NCI-H1930 (cell line): ENCODE data around the gene TMEM119.
"Not testable (repeated sequence)": the region's sequence is repeated elsewhere in the genome, so short reads cannot be mapped to it uniquely, and the experiment has no call there.

Source experiments
- DNase-seq, 2 experiments: peaks; one replicate each; lab custom pipeline; 2025; lab: John Stamatoyannopoulos, UW

TMEM119 gene

DNA sequence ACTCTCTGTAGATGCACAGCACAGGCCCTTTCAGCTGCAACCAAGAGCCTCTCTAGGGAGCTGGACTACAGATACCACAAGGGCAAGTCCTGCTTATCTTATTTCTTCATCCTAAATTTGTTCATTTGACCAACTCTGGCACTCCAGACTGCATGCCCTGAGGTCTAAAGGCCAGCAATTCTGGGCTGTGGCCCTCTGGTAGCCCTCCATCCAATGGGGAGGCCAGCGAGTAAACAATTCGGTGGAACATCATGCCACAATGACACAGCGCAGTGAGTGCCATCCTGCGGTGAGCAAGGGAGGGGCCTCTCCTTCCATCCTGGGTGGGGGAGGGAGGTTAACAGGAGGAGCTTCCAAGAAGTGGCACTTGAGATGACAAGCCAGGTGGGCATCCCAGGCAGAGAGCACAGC lies 36.5 kb upstream of the TMEM119 start:
- DNase-seq: no peak

DNA sequence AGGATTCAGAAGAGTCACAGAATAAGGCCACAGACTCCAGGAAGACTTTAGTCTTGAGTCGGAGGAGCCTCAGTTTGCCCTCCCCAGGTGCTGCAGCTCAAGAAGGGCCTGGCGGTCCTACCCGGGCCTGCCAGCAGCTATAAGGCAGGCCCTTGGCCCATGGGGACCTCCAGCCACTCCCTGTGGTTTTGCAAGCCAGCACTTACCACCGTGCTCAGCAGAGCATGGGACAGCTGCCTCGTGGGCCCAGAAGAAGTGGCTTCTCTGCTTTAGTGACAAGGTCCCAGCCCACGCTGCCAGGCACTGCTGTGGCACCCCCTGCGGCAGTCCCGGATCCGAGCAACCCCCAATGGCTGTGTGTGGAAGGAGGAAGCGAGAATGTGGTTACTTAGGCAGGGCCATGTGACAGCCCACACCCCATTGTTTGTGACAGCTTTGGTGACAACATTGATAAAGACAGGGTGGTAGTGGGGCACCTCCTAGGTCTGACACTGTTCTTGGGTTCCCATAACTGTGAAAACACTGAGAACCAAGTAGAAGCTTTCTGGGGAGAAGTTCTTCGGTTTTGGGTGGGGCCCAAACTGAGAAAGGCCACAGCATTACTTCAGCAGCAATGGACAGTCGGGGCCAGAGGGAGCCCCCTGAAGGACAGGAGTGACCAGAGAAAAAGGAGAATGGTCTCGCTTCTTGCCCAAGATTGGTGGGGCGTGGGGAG lies 35.8 kb upstream of the TMEM119 start, which contains the start of gene SELPLG:
TSS of gene SELPLG (minus strand) at position 361 of the 715 bp plus-strand sequence. CDS start 9,587 bp downstream, outside the sequence.
- DNase-seq: no peak

DNA sequence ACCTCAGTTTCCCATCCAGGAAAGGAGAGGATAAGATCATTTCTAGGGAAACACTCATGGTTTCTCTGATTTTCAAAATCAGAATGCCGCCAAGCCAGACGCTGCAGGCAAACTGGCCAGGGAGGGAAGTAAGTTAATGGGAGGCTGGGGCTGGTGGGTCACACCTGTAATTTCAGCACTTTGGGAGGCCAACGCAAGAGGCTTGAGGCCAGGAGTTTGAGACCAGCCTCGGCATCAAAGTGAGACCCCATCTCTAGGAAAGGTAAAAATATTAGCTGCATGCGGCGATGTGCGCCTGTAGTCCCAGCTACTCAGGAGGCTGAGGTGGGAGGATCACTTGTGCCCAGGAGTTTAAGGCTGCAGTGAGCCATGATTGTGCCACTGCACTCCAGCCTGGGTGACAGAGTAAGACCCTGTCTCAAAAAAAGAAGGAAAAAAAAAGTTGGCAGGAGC lies 35.2 kb upstream of the TMEM119 start:
- DNase-seq: no peak

DNA sequence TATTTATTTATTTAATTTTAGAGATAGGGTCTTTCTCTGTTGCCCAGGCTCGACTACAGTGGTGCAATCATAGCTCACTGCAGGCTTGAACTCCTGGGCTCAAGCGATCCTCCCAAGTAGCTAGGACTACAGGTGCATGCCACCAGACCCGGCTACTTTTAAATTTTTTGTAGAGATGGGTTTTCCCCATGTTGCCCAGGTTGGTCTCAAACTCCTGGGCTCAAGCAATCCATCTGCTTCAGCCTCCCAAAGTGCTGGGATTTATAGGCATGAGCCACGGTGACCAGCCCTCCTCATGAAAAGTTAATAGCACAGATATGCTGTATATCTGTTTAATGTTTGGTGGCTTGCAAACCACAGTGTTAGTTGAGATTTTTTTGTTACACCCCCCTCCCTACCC lies 33.4 kb upstream of the TMEM119 start:
- DNase-seq: not testable (repeated sequence)

DNA sequence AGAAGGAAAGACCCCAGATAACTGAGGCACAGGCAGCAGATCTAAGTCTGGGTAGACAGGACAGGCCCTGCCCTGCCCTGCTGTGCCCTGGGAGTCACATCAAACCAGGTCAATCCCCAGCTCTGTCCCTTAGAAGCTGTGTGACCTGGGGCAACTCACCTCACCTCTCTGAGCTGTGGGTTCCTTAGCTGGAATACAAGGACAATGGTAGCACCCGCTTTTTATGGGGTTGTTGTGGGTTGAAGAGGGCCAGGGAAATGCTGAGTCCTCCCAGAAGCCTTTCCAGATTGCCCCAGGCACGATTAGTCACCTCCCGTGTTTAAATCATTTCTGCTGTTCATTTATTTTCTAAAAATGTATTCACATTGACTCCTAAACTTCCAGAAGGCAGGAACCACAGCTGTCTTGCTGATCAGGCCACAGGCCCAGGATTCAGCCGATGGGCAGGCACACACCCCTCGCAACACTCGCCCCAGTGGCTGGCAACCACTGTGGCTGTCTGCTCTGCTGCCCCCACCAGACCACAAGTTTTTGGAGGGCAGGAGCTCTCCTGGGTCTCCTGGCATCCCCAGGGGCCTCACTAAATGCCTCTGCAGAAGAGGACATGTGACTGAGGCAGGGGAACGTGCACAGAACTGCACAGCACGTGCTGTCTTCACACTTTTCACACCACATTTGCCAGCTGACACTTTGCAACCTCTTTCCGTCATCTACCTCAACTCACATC lies 32.8 kb upstream of the TMEM119 start:
- DNase-seq: no peak

DNA sequence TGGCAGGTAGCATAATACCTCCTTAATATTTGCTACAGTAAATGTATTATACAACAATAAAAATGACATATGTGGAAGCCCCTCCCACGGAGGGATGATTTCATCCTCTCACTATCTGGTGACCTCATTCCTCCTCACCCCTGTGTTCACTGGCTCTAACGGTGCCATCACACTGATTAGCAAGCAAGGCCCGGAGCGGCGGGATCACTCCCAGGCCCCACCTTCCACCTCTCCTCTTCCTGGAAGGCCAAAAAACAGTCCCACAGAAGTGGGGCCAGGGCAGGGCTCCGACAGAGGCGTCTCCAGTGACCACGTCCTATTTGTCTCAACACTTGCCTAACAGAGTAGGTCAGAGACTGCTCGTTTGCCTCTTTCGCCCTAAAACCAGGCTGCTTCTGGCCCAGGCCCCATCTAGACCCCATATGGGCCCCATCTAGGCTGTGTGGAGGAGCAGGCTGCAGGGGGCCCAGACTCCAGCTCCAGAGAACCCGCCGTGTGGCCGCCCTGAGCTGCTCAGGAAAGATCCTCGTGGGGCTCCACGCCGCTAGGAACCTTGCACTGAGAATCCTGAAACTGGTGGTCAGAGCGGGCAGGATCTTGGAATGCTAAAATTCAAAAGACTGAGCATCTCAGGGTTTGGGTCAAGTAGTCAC lies 32.1 kb upstream of the TMEM119 start:
- no peak for DNase-seq

DNA sequence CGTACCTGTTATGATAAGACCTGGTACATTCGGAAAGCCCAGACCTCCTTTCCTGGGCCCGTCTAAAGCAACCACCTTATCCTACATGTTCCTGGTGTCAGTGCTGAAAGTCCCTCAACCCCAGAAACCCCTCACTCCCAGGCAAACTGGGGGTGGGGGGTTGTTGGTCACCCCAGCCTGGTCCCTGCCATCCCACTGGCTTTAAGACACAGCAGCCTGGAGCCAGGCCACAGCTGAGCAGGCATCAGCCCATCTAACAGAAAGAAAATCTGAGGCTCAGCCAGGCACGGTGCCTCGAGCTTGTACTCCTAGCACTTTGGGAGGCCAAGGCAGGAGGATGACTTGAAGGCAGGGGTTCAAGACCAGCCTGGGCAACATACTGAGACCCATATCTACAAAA lies 31.3 kb upstream of the TMEM119 start:
- DNase-seq: no peak

DNA sequence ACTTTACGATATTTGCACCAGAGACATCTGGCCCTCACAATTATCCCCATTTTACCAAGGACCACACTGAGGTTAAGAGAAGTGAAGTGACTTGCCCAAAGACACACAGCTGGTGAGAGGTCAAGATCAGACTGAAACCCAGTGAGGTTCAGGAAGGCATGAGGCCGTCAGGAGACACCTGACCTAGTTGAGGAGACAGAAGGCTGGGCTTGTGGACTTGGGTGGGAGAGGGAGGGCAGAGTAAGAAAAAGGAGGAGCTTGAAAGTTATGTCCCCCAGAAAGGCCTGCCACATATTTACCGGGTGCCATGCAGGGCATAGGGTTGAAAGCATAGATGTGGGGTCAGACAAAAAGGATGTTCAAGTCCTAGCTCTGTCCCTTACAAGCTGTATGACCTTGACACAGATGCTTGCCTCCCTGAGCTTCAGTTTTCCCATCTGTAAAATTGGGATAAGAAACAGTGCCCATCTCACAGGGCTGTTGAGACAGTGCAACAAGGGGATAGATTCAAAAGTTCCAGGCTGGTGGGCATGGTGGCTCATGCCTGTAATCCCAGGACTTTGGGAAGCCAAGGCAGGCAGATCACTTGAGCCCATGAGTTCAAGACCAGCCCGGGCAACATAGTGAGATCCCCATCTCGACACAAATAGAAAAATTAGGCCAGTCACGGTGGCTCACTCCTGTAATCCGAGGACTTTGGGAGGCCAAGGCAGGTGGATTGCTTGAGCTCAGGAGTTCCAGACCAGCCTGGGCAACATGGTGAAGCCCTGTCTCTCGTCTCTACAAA lies 29.4 kb upstream of the TMEM119 start:
- DNase-seq: no peak

DNA sequence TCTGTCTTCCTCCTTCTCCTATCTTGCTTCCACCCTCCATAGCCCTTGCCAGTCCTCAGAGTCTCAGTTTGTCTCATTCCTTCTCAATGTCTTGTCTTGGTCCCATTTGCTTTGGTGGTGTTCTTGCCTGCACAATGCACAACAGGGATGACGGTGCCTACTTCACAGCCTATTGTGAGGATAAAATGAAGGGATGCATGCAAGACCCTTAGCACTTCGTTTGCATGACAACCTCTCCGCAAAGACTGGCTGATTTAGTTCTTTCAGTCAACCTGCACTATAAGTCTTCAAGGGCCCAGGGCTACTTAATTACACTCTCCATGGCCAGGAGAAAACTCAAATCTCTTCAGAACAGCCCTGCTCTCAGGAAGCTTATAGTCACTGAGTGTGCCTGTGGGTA lies 27.3 kb upstream of the TMEM119 start:
- DNase-seq: no peak

DNA sequence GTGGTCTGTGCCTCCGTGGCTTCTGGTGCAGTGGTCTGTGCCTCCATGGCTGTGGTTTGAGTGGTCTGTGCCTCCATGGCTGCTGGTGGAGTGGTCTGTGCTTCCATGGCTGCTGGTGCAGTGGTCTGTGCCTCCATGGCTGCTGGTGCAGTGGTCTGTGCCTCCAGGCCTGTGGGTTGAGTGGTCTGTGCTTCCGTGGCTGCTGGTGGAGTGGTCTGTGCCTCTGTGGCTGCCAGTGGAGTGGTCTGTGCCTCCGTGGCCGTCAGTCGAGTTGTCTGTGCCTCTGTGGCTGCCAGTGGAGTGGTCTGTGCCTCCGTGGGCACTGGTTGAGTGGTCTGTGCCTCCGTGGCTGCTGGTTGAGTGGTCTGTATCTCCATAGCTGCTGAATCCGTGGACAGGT lies 25.7 kb upstream of the TMEM119 start:
- DNase-seq: no peak

DNA sequence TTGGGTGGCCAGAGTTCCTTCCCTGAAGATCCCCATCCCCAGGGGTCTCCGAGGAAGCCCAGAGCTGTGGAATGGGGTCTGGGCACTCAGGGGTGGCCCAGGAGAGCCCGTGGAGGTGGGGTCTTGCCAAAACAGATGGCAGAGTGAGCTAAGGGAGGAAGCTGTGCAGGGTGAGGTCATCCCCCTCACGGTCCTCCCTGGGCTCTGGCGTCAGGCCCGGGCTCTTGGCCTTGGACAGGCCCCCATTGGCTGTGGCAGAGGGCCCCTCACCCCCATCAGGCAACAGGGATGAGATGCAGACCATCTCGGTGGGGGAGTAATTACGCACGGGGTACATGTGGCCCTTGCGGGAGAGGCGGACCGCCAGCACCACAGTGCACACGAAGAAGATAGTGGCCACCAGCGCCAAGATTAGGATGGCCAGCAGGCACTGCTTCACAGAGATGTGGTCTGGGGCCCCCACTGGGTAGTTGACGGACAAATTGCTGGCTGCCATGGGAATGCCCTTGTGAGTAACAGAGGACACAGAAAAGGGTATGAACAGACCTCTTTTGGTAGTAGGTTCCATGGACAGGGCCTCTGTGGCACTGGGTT lies 25.1 kb upstream of the TMEM119 start:
- DNase-seq: no peak

DNA sequence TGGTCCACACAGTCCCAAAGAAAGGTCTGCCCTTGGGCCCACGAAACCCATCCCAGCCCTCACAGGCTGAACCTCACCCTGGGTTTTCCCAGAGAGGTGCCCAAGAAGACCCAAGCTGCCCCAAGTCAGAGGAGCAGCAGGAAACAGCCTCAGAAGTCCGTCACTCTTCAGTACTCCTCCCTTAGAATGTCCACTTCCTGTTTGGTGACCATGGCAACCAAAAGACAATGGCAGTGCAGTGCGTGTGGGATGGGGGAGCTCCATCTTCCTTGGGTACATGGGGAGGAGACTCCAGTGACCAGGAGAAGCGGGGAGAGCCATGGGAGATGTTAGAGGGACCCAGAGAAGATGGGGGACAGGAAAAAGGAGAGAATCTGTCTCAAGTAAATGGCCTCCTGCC lies 24.5 kb upstream of the TMEM119 start:
- DNase-seq: no peak

DNA sequence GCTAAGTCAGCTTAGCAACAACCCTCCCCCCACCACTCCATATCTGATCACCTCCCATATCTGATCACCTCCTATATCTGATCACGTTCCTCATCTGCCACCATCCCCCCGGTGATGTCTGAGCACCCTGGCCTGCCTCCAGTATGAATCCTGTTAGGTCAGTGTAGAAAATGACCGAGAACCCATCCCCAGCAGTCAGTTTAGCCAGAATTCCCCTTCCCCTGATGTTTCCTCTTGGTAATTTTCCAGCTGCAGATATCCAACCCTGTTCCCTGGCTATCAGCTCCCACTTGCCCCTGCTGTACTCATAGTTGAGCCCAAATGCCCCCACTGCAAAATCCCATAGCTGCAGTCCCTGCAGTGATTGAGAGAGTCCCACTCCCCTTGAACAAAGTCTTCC lies 23.3 kb upstream of the TMEM119 start:
- no peak for DNase-seq

DNA sequence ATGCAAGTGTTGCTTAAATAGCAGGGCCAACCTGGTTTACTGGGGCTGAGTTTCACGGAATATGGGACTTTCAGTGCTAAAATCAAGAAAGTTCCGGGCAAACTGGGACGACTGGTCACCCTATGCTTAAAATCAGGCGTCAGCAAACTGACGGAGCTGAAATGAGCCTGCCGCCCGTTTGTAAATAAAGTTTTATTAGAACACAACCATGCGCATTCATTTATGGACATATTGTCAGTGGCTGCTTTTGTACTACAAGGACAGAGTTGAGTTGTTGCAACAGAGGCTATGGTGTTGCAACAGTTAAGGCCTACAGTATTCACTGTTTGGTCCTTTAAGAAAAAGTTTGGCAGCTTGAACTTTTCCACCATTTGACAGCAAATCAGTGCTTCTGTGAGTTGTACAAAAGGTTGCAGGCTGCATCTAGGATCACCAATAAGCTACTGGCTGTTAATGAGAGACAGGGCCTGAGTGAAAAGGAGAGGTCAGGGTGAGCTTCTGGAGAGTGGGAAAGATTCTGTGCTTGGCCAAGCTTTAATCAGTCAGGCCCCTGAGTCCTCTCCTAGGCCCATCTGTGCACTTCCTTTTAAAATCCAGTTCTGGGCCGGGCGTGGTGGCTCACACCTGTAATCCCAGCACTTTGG lies 22.5 kb upstream of the TMEM119 start:
- DNase-seq: no peak

DNA sequence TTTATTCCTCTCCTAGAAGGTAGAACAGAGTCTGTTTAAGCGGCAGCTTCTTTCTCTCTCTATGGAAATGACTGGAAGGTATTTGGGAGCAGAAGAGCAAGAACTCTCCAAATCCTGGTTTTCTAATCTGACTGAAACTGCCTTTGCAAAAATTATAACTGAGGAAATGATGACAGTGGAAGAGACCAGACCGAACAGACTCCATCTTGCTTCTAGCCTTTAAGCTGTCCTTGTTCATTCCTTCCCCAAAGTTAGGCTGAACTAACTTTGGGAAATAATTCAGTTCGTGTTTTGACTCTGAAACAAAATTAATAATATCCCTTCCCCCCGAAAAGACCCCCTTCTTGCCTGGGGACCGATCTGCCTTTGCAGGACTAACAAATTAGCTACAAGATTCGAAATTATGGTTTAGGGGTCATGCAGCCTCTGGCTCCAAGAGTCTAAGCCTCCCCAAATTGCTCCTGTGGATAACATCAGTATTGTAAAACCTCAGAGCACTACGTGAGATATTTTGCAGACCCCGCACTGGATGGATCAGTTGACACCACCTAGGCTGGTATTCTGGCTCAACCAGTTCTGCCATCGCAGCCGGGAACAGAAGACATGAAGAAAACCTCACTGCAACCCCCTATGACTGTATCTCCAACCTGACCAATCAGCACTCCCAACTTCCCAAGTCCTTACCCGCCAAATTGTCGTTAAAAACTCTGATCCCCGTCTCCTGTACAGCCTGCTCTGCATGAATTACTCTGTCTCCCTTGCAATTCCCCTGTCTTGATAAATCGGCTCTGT lies 21.7 kb upstream of the TMEM119 start:
- DNase-seq: no peak

DNA sequence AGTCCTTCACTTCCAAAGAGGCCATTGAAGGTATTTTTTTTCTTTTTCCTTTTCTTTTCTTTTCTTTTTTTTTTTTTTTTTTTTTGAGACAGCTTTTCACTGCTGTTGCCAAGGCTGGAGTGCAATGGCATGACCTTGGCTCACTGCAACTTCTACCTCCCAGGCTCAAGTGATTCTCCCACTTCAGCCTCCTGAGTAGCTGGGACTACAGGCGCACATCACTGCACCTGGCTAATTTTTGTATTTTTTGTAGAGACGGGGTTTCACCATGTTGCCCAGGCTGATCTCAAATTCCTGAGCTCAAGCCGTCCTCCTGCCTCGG lies 21.0 kb upstream of the TMEM119 start:
- DNase-seq: not testable (repeated sequence)

DNA sequence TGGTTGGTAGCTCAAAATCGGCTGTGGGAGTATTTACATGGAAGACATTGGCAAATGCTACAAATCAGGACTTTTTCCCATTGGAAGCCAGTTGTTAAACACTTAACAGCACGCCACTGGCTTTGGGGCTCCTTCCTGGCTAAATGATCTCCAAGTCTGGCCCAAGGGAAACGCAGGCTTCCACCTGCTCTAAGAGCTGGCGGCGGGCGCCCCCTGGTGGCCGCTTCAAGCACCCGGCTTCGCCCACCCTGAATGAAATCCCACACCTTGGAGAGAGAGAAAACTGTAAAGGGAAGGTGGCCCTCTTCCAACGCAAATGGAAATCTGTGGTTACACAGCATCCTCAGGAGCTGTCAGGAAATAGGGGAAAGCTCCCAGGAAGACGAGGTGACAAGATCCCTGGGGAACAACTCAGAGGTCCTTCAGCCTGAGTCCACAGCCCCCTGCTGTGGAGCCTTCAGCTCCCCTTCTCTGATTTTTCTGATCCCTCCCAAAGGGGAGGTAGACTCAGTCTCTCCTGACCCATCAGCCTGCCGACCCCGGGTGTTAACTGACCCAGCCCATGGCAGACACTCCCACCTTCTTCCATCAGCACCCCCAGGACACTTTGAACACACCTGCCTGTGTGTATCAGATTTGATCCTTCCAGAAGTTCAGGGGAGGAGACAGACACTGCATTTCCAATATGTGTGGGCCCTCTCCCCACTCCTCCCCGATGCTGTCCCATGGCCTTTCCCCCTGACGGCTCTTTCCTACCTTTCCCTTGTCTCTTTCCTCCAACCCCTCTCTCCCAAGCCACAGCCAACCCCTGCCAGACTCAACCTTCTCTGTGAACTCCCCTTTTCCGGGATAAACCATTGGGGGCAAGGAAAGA lies 20.4 kb upstream of the TMEM119 start:
- peak; percentile 66 to 69 for DNase-seq

DNA sequence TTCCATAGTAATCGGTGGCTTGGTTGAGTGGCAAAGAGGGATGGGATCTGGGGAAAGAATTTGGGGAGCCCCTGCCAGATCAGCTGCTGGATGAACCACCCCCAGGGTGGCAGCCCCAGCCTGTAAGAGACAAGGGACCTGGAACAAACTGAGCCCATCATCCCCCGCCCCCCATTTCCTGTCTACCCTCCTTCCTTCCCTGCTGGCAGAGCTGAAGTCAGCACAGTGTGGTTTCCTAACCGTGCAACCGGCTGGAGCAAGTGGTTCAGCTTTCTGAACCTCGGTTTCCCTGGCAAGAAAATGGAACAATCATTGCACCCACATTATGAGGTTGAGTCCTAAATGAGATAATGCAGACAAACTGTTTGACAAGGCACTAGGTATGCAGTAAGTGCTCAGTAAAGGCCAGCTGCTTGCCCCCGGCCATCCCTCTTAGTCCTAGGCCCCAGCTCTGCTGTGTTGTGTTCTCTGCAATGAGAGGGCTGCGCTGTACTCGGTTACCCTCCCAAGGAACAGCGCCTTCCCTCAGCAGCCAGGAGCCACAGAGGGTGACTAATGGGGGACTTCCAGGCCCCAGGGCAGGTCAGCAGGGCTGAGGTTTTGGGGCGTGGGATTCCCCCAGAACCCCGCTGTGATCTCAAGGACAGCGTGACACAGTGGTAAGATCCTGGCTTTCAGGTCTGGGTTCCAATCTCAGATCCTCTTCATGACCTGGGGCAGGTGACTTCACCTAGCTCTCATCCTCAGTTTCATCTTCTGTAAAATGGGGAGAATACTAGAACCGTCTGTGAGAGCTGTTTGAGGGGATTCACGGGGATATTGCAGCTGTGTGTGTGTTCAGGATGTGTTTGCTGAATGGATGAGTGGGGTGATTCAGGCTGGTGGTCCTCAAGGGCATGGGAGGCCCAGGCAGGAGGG lies 19.3 kb upstream of the TMEM119 start:
- DNase-seq: no peak

DNA sequence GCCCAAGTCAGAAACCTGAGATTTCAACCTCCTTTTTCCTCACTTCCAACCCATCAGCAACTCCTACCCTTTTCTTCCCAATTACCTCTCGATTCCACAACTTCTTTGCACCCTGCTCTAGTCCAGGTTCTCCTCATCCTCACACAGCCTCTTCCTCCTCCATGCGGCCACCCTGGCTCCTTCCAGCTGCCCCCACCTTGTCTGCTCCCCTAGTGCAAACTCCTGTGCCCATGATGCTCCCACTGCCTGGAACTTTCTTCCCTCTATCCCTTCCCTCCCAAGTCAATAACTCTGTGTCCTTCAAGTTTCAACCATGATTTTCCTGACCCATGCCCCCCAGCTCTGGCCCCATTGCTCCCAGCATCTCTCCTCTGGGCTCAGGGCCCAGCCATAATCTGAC lies 18.5 kb upstream of the TMEM119 start:
- no peak for DNase-seq
